K562 (cell line): ENCODE results near the gene MPRIP. TPM values are rescaled to one million over a fixed set of nuclear protein-coding genes. Genes with fewer than 3 reads are reported as not detected.

Experiments used
- ATAC-seq: fragments of 200-7000 bp; cut with Tn5 transposase; 3 replicates; pipeline ENCODE4 v1.9.1; 2020; ENCODE audit warnings: moderate library complexity
- BruUV-seq: library from RNA; stranded (reverse); fragments of 400-500 nt; replicated peaks from 2 replicates; lab custom pipeline; 2021; lab: Mats Ljungman, UMichigan
- CTCF ChIA-PET: fragments of 300-600 bp; formaldehyde crosslinking; extraction: SDS; loops from one replicate; lab custom pipeline; 2021; ENCODE audit warnings: low intra/inter-chr PET ratio; lab: Yijun Ruan, JAX
- POLR2A ChIA-PET: fragments of 300-600, 350-650 bp; sonication (Branson Sonifier 250); formaldehyde crosslinking; extraction: SDS; loops from one replicate; lab custom pipeline; 2021; ENCODE audit warnings: antibody characterized with exemption, inconsistent platforms; lab: Yijun Ruan, JAX
- DNase-seq, 4 experiments: peaks; one replicate each; pipeline versions ENCODE4 v3.0.0 to v3.0.0-alpha.2; 2011 to 2018; ENCODE audit warnings: low spot score in 3 of 4, mixed read lengths in 3 of 4; ENCODE audit errors: extremely low read depth in 1 of 4
- FAIRE-seq: peaks from 2 replicates; lab custom pipeline; 2011; peaks lifted over from hg19 to GRCh38; lab: Jason Lieb, UNC
- H2AFZ ChIP-seq: 2 replicates; pipeline ENCODE4 v1.6.0; 2011; ENCODE audit warnings: low read depth, low read length, control low read depth, inconsistent platforms
- H3K27ac ChIP-seq: fragments of 200-600 bp; 3 replicates; pipeline ENCODE4 v1.8.0; 2011; ENCODE audit warnings: low read depth, mild to moderate bottlenecking, control low read depth, inconsistent platforms, low read length, moderate library complexity, mixed read lengths; ENCODE audit errors: extremely low read depth
- H3K27me3 ChIP-seq, 2 experiments: fragments of 300-600 bp in 1 of 2; 2 replicates in 1 of 2; 3 replicates in 1 of 2; pipeline versions ENCODE4 v1.6.0 to v1.8.0; 2011; ENCODE audit warnings: inconsistent platforms in 2 of 2, low read length in 2 of 2, mild to moderate bottlenecking in 1 of 2, mixed read lengths in 1 of 2, moderate library complexity in 1 of 2; ENCODE audit not compliant: control insufficient read depth in 2 of 2, insufficient read depth in 2 of 2
- H3K36me3 ChIP-seq: fragments of 300-600 bp; 3 replicates; pipeline ENCODE4 v1.8.0; 2011; ENCODE audit warnings: mild to moderate bottlenecking, low read length, inconsistent platforms; ENCODE audit not compliant: control insufficient read depth, insufficient read depth
- H3K4me1 ChIP-seq, 2 experiments: fragments of 200-600 bp in 1 of 2; replicated peaks in 1 of 2; 2 replicates in 1 of 2; 3 replicates in 1 of 2; pipeline versions ENCODE4 v1.5.1 to v1.8.0; 2011; ENCODE audit warnings: inconsistent platforms in 2 of 2, low read length in 2 of 2, mild to moderate bottlenecking in 1 of 2, mixed read lengths in 1 of 2, moderate library complexity in 1 of 2; ENCODE audit not compliant: control insufficient read depth in 2 of 2, insufficient read depth in 2 of 2
- H3K4me2 ChIP-seq: 2 replicates; pipeline ENCODE4 v1.6.1; 2011; ENCODE audit warnings: low read length, control low read depth, inconsistent platforms, mixed read lengths; ENCODE audit not compliant: insufficient read depth
- H3K4me3 ChIP-seq: fragments of 200-600 bp; sonication (generic), shearing (Covaris generic); 2 replicates; pipeline ENCODE4 v1.5.1; 2016; ENCODE audit warnings: control low read depth, inconsistent platforms
- H3K79me2 ChIP-seq: fragments of 200-600 bp; 3 replicates; pipeline ENCODE4 v1.8.0; 2011; ENCODE audit warnings: low read length, inconsistent platforms; ENCODE audit not compliant: control insufficient read depth, insufficient read depth
- H3K9ac ChIP-seq, 2 experiments: 2 replicates each; pipeline versions ENCODE4 v1.6.0 to v1.6.1; 2011; ENCODE audit warnings: low read depth in 2 of 2, low read length in 2 of 2, control low read depth in 1 of 2, inconsistent platforms in 1 of 2, mild to moderate bottlenecking in 1 of 2, mixed read lengths in 1 of 2; ENCODE audit not compliant: insufficient read depth in 1 of 2
- H3K9me1 ChIP-seq: one replicate; pipeline ENCODE4 v1.6.0; 2011; ENCODE audit warnings: inconsistent platforms, mild to moderate bottlenecking, low read length, moderate library complexity; ENCODE audit not compliant: control insufficient read depth, insufficient read depth
- H3K9me3 ChIP-seq: replicated peaks from 2 replicates; pipeline ENCODE4 v1.5.1; 2011; ENCODE audit warnings: low read depth, low read length, inconsistent platforms; ENCODE audit not compliant: control insufficient read depth, insufficient read depth
- H4K20me1 ChIP-seq: replicated peaks from 2 replicates; pipeline ENCODE4 v1.6.1; 2011; ENCODE audit warnings: low read length, inconsistent platforms, mixed read lengths; ENCODE audit not compliant: control insufficient read depth, insufficient read depth
- ESRRA ChIP-seq: fragments of 450-650 bp; IDR thresholded peaks from 2 replicates; pipeline ENCODE4 v1.6.1; 2014; ENCODE audit warnings: low read depth, mild to moderate bottlenecking, moderate library complexity, borderline replicate concordance
- GATA2 ChIP-seq: sonication (generic); formaldehyde crosslinking; IDR thresholded peaks from 2 replicates; pipeline ENCODE4 v1.4.0; 2020; ENCODE audit warnings: mild to moderate bottlenecking, missing genetic modification reagents
- JUND ChIP-seq, 2 experiments: IDR thresholded peaks; 2 replicates in 1 of 2; 3 replicates in 1 of 2; pipeline ENCODE4 v1.6.1; 2011; ENCODE audit warnings: borderline replicate concordance in 2 of 2, low read depth in 2 of 2, low read length in 2 of 2, improper control_type of control experiment in 1 of 2, missing biosample characterization in 1 of 2, missing genetic modification characterization in 1 of 2, missing genetic modification reagents in 1 of 2
- KDM1A ChIP-seq, 2 experiments: fragments of 450-650 bp; IDR thresholded peaks; 2 replicates each; pipeline ENCODE4 v1.6.1; 2016; ENCODE audit warnings: mild to moderate bottlenecking in 2 of 2
- WGBS: fragments of 100-300 bp; shearing (Covaris generic); methylation state at CpG from one replicate; pipeline ENCODE4 v1.1.6; 2016; ENCODE audit warnings: low coverage, mixed read lengths; ENCODE audit not compliant: insufficient coverage; ENCODE audit errors: missing lambda C conversion rate; 5-methylcytosine and 5-hydroxymethylcytosine counted together
- in situ Hi-C: fragments of 300-500 bp; cut with MboI; formaldehyde crosslinking; loops from 4 replicates; pipeline ENCODE4 v1.15.0; 2018; ENCODE audit warnings: inconsistent platforms, mixed read lengths
- intact Hi-C: fragments of 100-400 bp; cut with micrococcal nuclease; formaldehyde crosslinking; loops from 2 replicates; pipeline ENCODE4 v1.14.2; 2022
- polyA plus RNA-seq, 8 experiments: library from polyadenylated mRNA; depleted of rRNA in 4 of 8; stranded (reverse) in 5 of 8; unstranded in 3 of 8; fragments of >200 nt; fragmentation: Nextera tagmentation in 2 of 8; fragmentation: Illumina TruSeq in 1 of 8; extraction: Ambion mirVana in 2 of 8; extraction: Trizol in 1 of 8; gene quantifications; 2 replicates each; pipeline versions ENCODE4 v1.2.1 to v1.2.3, GENCODE V29; 2011 to 2014; ENCODE audit warnings: inconsistent platforms in 1 of 8, missing spikeins in 1 of 8
- total RNA-seq, 7 experiments: library from RNA; depleted of rRNA in 6 of 7; stranded (reverse); fragments of >200 nt in 6 of 7; fragmentation: Illumina TruSeq in 2 of 7; extraction: Trizol in 2 of 7; gene quantifications; 2 replicates each; pipeline versions ENCODE4 v1.2.1 to v1.2.3, GENCODE V29; 2011 to 2021; ENCODE audit warnings: low replicate concordance in 1 of 7

The MPRIP gene
- total and polyA plus RNA-seq, 9 of the 15 experiments (the other 6 are each of a cell fraction or from before 2014, with no cell fraction given), result 10.0 to 72.6 (median 30.1) TPM

DNA sequence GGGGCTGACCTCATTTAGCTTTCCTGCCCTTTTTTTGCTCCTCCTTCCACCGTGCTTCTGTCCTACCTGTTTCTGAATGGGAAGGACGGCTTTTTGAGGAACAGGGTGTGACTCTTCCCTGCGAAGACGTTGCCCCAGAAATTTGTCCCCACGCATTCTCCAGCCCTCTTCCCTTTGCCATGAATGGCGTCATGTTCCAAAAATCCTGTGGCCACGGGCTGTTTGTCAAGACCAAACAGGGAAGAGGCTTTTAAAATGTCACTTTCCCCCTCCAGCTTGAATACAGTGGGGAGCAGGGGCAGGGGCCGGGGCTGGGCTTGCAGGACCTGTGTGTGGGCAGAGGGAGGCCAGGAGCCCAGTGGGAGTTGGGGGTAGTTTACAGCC lies 13.9 kb downstream of the MPRIP start (continued):
- no peak for TF ChIP-seq JUND (IDR thresholded peaks at IDR 0.05; ENCODE audit: borderline replicate concordance, low read depth, low read length)
- no peak for TF ChIP-seq JUND (tag; IDR thresholded peaks at IDR 0.05; ENCODE audit: borderline replicate concordance, low read depth, low read length)
- TF ChIP-seq KDM1A (IDR thresholded peaks at IDR 0.05), result no peak
- no peak for TF ChIP-seq ESRRA

DNA sequence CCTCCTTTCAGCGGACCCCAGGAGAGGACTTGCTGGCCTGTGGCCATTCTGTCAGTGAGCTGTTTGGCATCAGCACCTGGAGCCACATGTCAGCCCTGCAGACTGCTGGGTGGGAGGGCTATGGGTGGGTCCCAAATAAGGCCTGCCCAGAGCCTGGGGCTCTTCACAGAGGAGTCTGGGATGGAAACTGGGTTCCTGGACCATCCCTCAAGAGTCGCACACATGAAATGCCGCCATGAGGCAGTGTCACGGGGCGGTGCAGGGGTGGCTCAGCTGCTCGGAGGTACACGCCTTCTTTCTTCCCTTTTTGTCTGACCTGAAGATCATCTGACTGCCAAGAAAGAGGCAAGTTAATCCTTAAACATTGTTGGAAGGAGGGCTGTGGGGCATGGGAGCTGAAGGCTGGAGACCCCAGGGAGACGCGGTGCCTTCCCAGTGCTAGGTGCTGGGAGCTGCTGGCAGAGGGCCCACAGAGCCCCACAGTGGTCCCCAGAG lies 14.8 kb downstream of the MPRIP start:
- TF ChIP-seq GATA2 (CRISPR knock-in tag), result no peak
- TF ChIP-seq, all 486 proteins: peak for 0
- POLR2A ChIA-PET, result no interaction called here
- FAIRE-seq, result no peak
- H3K4me2 ChIP-seq, result no peak overlapping the region
- no peak overlapping the region for H3K9ac ChIP-seq
- H3K4me3 ChIP-seq, result no peak overlapping the region
- CTCF ChIA-PET, result no interaction called here
- H2AFZ ChIP-seq, result no peak overlapping the region
- H3K9me3 ChIP-seq, result no peaks in the 10 kb centered on the region
- in situ Hi-C loops, result no loop called here
- H3K79me2 ChIP-seq, result no peaks in the 10 kb centered on the region; the same call in 2 of the 3 replicates
- WGBS, result 100% methylated on average over 3 of the region's 9 CpGs
- no peaks in the 10 kb centered on the region for H3K27me3 ChIP-seq
- BruUV-seq, result no TSS peak
- no peak for ATAC-seq
- H3K4me1 ChIP-seq, result peaks cover 0 to under 1% of the 10 kb centered on the region in 2 experiments; a peak in 1 of 5 replicates
- H4K20me1 ChIP-seq, result 0 out of 2 replicates have a peak, but pooled peaks cover 7% of the 10 kb centered on the region
- no peaks in the 10 kb centered on the region for H3K9me1 ChIP-seq
- no peak for DNase-seq
- H3K27ac ChIP-seq, result no peak overlapping the region
- intact Hi-C loops, result no loop called here
- H3K36me3 ChIP-seq, result peaks cover 4% of the 10 kb centered on the region; the same call in 1 of the 3 replicates
